LNCaP clone FGC (cell line): ENCODE measurements around the gene GPR162.
A peak's percentile ranks its signal among the peaks of the same experiment; 100 is the strongest.

Source experiments
- DNase-seq: peaks from one replicate; pipeline ENCODE4 v3.0.0-alpha.2; 2011; ENCODE audit warnings: low read depth
- H3K4me3 ChIP-seq: 2 replicates; pipeline ENCODE4 v1.5.1; 2011; ENCODE audit warnings: mild to moderate bottlenecking, low read depth, low read length, control low read depth
- CTCF ChIP-seq: IDR thresholded peaks from 2 replicates; pipeline ENCODE4 v1.5.1; 2012; ENCODE audit warnings: mild to moderate bottlenecking; ENCODE audit not compliant: control insufficient read depth, insufficient read depth; ENCODE audit errors: extremely low read depth

GPR162 gene

GRCh38 chr12:6822426-6823135 lies 960 bp downstream of the GPR162 start:
- DNase-seq = no peak
- TF ChIP-seq CTCF = no peak
- no peak overlapping the region for H3K4me3 ChIP-seq

- DNase-seq = no peak
- no peak overlapping the region for H3K4me3 ChIP-seq
- TF ChIP-seq CTCF = no peak
These were observed 1.8 kb downstream of the GPR162 start for GRCh38 chr12:6823182-6824084.

- TF ChIP-seq CTCF = no peak
- no peak overlapping the region for H3K4me3 ChIP-seq
- no peak for DNase-seq
These were observed 2.6 kb downstream of the GPR162 start for GRCh38 chr12:6824085-6824775.

GRCh38 chr12:6824901-6825381 lies 3.3 kb downstream of the GPR162 start:
- TF ChIP-seq CTCF = no peak
- no peak for DNase-seq
- H3K4me3 ChIP-seq = no peak overlapping the region

- TF ChIP-seq CTCF = peak; percentile 95
- no peak overlapping the region for H3K4me3 ChIP-seq
- DNase-seq = peak; percentile 47
These were observed 3.9 kb downstream of the GPR162 start for GRCh38 chr12:6825398-6826124.

- H3K4me3 ChIP-seq = no peak overlapping the region
- no peak for TF ChIP-seq CTCF
- DNase-seq = no peak
These were observed 4.6 kb downstream of the GPR162 start for GRCh38 chr12:6826125-6826733.
